HG03571 (cell line): Measurements from ENCODE around the gene ADRA1B.

Experiments used
- ATAC-seq: cut with Tn5 transposase; IDR thresholded peaks from one replicate; pipeline ENCODE4 v1.9.1; 2021; ENCODE audit not compliant: unreplicated experiment

ADRA1B gene

GRCh38 chr5:159915904-159916840 lies at the start of gene ADRA1B:
Gene ADRA1B (plus strand): TSS chr5:159916482. CDS start chr5:159916906, 424 bp downstream.
- no peak for ATAC-seq

GRCh38 chr5:159873680-159874079 lies 42.6 kb upstream of the ADRA1B start:
- no peak for ATAC-seq

GRCh38 chr5:159874263-159874662 lies 42.0 kb upstream of the ADRA1B start:
- no peak for ATAC-seq

GRCh38 chr5:159877016-159877415 lies 39.3 kb upstream of the ADRA1B start:
- no peak for ATAC-seq

GRCh38 chr5:159877894-159878448 lies 38.3 kb upstream of the ADRA1B start:
- ATAC-seq = no peak

GRCh38 chr5:159878988-159879471 lies 37.3 kb upstream of the ADRA1B start:
- no peak for ATAC-seq

- no peak for ATAC-seq
Measured at GRCh38 chr5:159880676-159881075, 35.6 kb upstream of the ADRA1B start.

- no peak for ATAC-seq
Measured at GRCh38 chr5:159881967-159882366, 34.3 kb upstream of the ADRA1B start.

- ATAC-seq = no peak
Measured at GRCh38 chr5:159883522-159883950, 32.7 kb upstream of the ADRA1B start.

GRCh38 chr5:159884917-159885620 lies 31.2 kb upstream of the ADRA1B start:
- ATAC-seq = no peak

- ATAC-seq = no peak
Measured at GRCh38 chr5:159886296-159886695, 30.0 kb upstream of the ADRA1B start.

GRCh38 chr5:159887050-159887449 lies 29.2 kb upstream of the ADRA1B start:
- ATAC-seq = no peak

- no peak for ATAC-seq
Measured at GRCh38 chr5:159888860-159889259, 27.4 kb upstream of the ADRA1B start.

- ATAC-seq = no peak
Measured at GRCh38 chr5:159890141-159890540, 26.1 kb upstream of the ADRA1B start.

- no peak for ATAC-seq
Measured at GRCh38 chr5:159891371-159891770, 24.9 kb upstream of the ADRA1B start.

- ATAC-seq = no peak
Measured at GRCh38 chr5:159893040-159893695, 23.1 kb upstream of the ADRA1B start.

GRCh38 chr5:159894149-159894720 lies 22.0 kb upstream of the ADRA1B start:
- no peak for ATAC-seq

- ATAC-seq = no peak
Measured at GRCh38 chr5:159897786-159898393, 18.4 kb upstream of the ADRA1B start.

GRCh38 chr5:159899067-159900049 lies 16.9 kb upstream of the ADRA1B start:
- no peak for ATAC-seq
